OCI-LY7 (cell line): ENCODE data around the gene RFFL. TPM values are rescaled to one million over a fixed set of nuclear protein-coding genes. Genes with fewer than 3 reads are reported as not detected.

Source experiments
- BruUV-seq: library from RNA; stranded (reverse); fragments of 400-500 nt; replicated peaks from 2 replicates; lab custom pipeline; 2021; lab: Mats Ljungman, UMichigan
- CTCF ChIA-PET: fragments of 300-600 bp; sonication (Branson Sonifier 250); formaldehyde crosslinking; loops from one replicate; lab custom pipeline; 2022; ENCODE audit warnings: antibody characterized with exemption; ENCODE audit not compliant: unreplicated experiment; lab: Charles Lee
- POLR2A ChIA-PET: fragments of 300-600 bp; sonication (Branson Sonifier 250); formaldehyde crosslinking; loops from one replicate; lab custom pipeline; 2022; ENCODE audit warnings: antibody characterized with exemption; lab: Charles Lee
- DNase-seq: peaks from one replicate; pipeline ENCODE4 v3.0.0-alpha.2; 2015; ENCODE audit warnings: low spot score
- H2AFZ ChIP-seq: fragments of 200-600 bp; sonication (generic), shearing (Covaris generic); 2 replicates; pipeline ENCODE4 v1.6.1; 2014; ENCODE audit warnings: mild to moderate bottlenecking, antibody characterized with exemption, low read length, moderate library complexity
- H3K27ac ChIP-seq: fragments of 200-600 bp; sonication (generic); 2 replicates; pipeline ENCODE4 v1.5.1; 2014; ENCODE audit warnings: mixed run types, low read depth, mild to moderate bottlenecking, moderate library complexity, low read length, inconsistent platforms; ENCODE audit not compliant: poor library complexity, severe bottlenecking
- H3K36me3 ChIP-seq: fragments of 200-600 bp; sonication (generic); 2 replicates; pipeline ENCODE4 v1.6.1; 2014; ENCODE audit warnings: mild to moderate bottlenecking, antibody characterized with exemption, low read length, moderate library complexity, mixed read lengths; ENCODE audit not compliant: insufficient read depth
- H3K4me1 ChIP-seq: fragments of 200-600 bp; sonication (generic); 2 replicates; pipeline ENCODE4 v1.5.1; 2014; ENCODE audit warnings: mild to moderate bottlenecking, low read length; ENCODE audit not compliant: insufficient read depth, poor library complexity, severe bottlenecking
- H3K4me2 ChIP-seq: fragments of 200-600 bp; sonication (generic); 2 replicates; pipeline ENCODE4 v1.6.1; 2014; ENCODE audit warnings: mild to moderate bottlenecking, low read length
- H3K4me3 ChIP-seq: fragments of 200-600 bp; sonication (generic); 2 replicates; pipeline ENCODE4 v1.5.1; 2014; ENCODE audit warnings: mild to moderate bottlenecking, low read depth, low read length; ENCODE audit not compliant: poor library complexity, severe bottlenecking
- H3K79me2 ChIP-seq: fragments of 200-600 bp; sonication (generic); 2 replicates; pipeline ENCODE4 v1.6.1; 2016; ENCODE audit warnings: low read depth, mild to moderate bottlenecking, low read length, moderate library complexity, mixed read lengths; ENCODE audit not compliant: insufficient read depth
- H3K9me2 ChIP-seq: fragments of 200-600 bp; sonication (generic); 2 replicates; pipeline ENCODE4 v1.6.1; 2016; ENCODE audit warnings: mild to moderate bottlenecking, low read length, mixed read lengths; ENCODE audit not compliant: insufficient read depth
- H3K9me3 ChIP-seq: fragments of 200-600 bp; sonication (generic); 2 replicates; pipeline ENCODE4 v1.6.1; 2014; ENCODE audit warnings: mild to moderate bottlenecking, mixed run types, low read length, mixed read lengths
- H4K20me1 ChIP-seq: fragments of 200-600 bp; sonication (generic); 2 replicates; pipeline ENCODE4 v1.6.1; 2014; ENCODE audit warnings: mild to moderate bottlenecking, antibody characterized with exemption, low read length, moderate library complexity, mixed read lengths; ENCODE audit not compliant: insufficient read depth
- CTCF ChIP-seq: fragments of 200-600 bp; sonication (generic); conservative IDR thresholded peaks from 2 replicates; pipeline ENCODE4 v1.5.1; 2014; ENCODE audit warnings: mild to moderate bottlenecking, antibody characterized with exemption, low read length, moderate library complexity, mixed read lengths
- EZH2phosphoT487 ChIP-seq: fragments of 200-600 bp; sonication (generic); IDR thresholded peaks from 2 replicates; pipeline ENCODE4 v1.6.1; 2018; ENCODE audit warnings: low read depth, borderline replicate concordance, mild to moderate bottlenecking, mixed run types, antibody characterized with exemption, low read length, moderate library complexity, mixed read lengths
- intact Hi-C: fragments of 100-400 bp; cut with micrococcal nuclease; formaldehyde crosslinking; loops from one replicate; pipeline ENCODE4 v1.10.0; 2022; ENCODE audit not compliant: unreplicated experiment
- total RNA-seq, 2 experiments: library from RNA; depleted of rRNA in 1 of 2; stranded (reverse); fragments of >200 nt in 1 of 2; shearing (Covaris generic) in 1 of 2; gene quantifications; 2 replicates each; pipeline ENCODE4 v1.2.3, GENCODE V29; 2014 to 2022

Gene RFFL
- total RNA-seq, 2 experiments from 2014 or later, result 15.6 to 16.1 TPM

GRCh38 chr17:34981538-34982241 is 81.8 kb downstream of the RFFL start:
- Histone ChIP-seq H3K79me2 (peaks cover 25% of the 10 kb centered on the region; the same call in 1 of the 2 replicates), H3K27ac (peak overlapping the region; percentile 82), H3K9me2 (no peaks in the 10 kb centered on the region), H3K4me2 (peak overlapping the region; percentile 99), H4K20me1 (no peaks in the 10 kb centered on the region), H3K4me1 (peaks cover 16% of the 10 kb centered on the region), H3K9me3 (no peaks in the 10 kb centered on the region), H2AFZ (peak overlapping the region; percentile 86; the same call in 1 of the 2 replicates), H3K4me3 (peak overlapping the region; percentile 92), H3K36me3 (peaks cover 39% of the 10 kb centered on the region)
- POLR2A ChIA-PET, result interaction anchor here (0.9 to 1.7 kb wide), 3 partner anchors 9 to 138 kb away, joined by 3 to 7 read pairs (median 3); partner anchors contain the start of gene RAD51D
- CTCF ChIA-PET, result interaction anchor here (1.4 kb wide), 1 partner anchor 9 kb away, joined by 4 read pairs; no protein-coding TSS in a partner anchor
- TF ChIP-seq EZH2phosphoT487, result no peak
- TF ChIP-seq CTCF, result no peak
- TSS peak; percentile 75 for BruUV-seq
- no peak for DNase-seq
- intact Hi-C loops, result loop anchor here (1.0 to 5.0 kb wide), 4 partner anchors 20 to 139 kb away; partner anchors contain the start of genes CCT6B, RAD51D and ZNF830

GRCh38 chr17:34980681-34981537 is 82.6 kb downstream of the RFFL start:
- Histone ChIP-seq H3K79me2 (peaks cover 25% of the 10 kb centered on the region; the same call in 1 of the 2 replicates), H3K4me3 (peak overlapping the region; percentile 92), H3K36me3 (peaks cover 32% of the 10 kb centered on the region), H3K9me2 (no peaks in the 10 kb centered on the region), H3K9me3 (no peaks in the 10 kb centered on the region), H3K27ac (peak overlapping the region; percentile 82), H4K20me1 (no peaks in the 10 kb centered on the region), H3K4me1 (peaks cover 16% of the 10 kb centered on the region), H3K4me2 (peak overlapping the region; percentile 99), H2AFZ (peak overlapping the region; percentile 90; the same call in 1 of the 2 replicates)
- intact Hi-C loops, result loop anchor here (1.0 to 5.0 kb wide), 4 partner anchors 20 to 139 kb away; partner anchors contain the start of genes CCT6B, RAD51D and ZNF830
- no peak for TF ChIP-seq EZH2phosphoT487
- TF ChIP-seq CTCF, result peak; percentile 63
- DNase-seq, result peak; percentile 84
- CTCF ChIA-PET, result no interaction called here
- POLR2A ChIA-PET, result interaction anchor here (1.7 kb wide), 1 partner anchor 16 kb away, joined by 7 read pairs; no protein-coding TSS in a partner anchor
- no TSS peak for BruUV-seq
